OCI-LY3 (cell line): Measurements from ENCODE around the gene FAM184A.

Experiments used
- H2AFZ ChIP-seq: fragments of 200-600, 300-600 bp; shearing (Covaris generic); 2 replicates; pipeline ENCODE4 v1.6.0; 2014; ENCODE audit warnings: antibody characterized with exemption, low read depth, low read length
- H3K27ac ChIP-seq: fragments of 200-600, 300-600 bp; sonication (generic); 2 replicates; pipeline ENCODE4 v1.5.1; 2014; ENCODE audit warnings: mild to moderate bottlenecking, low read length, moderate library complexity, mixed read lengths
- H3K27me3 ChIP-seq: fragments of 200-600, 300-600 bp; sonication (generic); 2 replicates; pipeline ENCODE4 v1.6.1; 2014; ENCODE audit warnings: low read depth, low read length, mixed read lengths
- H3K36me3 ChIP-seq: fragments of 200-600, 300-600 bp; sonication (generic); replicated peaks from 2 replicates; pipeline ENCODE3; 2014; ENCODE audit warnings: low read depth, low read length, mixed read lengths
- H3K4me1 ChIP-seq: fragments of 300-600, 200-600 bp; sonication (generic); 2 replicates; pipeline ENCODE4 v1.6.1; 2014; ENCODE audit warnings: low read length, mixed read lengths
- H3K4me2 ChIP-seq: fragments of 200-600, 300-600 bp; sonication (generic); 2 replicates; pipeline ENCODE4 v1.6.1; 2014; ENCODE audit warnings: low read length, mixed read lengths
- H3K4me3 ChIP-seq: fragments of 300-600, 200-600 bp; sonication (generic); 2 replicates; pipeline ENCODE4 v1.5.1; 2014; ENCODE audit warnings: antibody characterized with exemption, mild to moderate bottlenecking, low read length, moderate library complexity
- H3K79me2 ChIP-seq: fragments of 300-600, 200-600 bp; shearing (Covaris generic); 2 replicates; pipeline ENCODE4 v1.6.1; 2014; ENCODE audit warnings: mild to moderate bottlenecking, low read length, mixed read lengths
- H3K9ac ChIP-seq: fragments of 300-600, 200-600 bp; shearing (Covaris generic); 2 replicates; pipeline ENCODE4 v1.6.0; 2014; ENCODE audit warnings: mild to moderate bottlenecking, low read length, moderate library complexity
- H3K9me3 ChIP-seq: fragments of 200-600, 300-600 bp; shearing (Covaris generic); 2 replicates; pipeline ENCODE4 v1.6.1; 2014; ENCODE audit warnings: low read length, mixed read lengths; ENCODE audit not compliant: insufficient read depth
- H4K20me1 ChIP-seq: fragments of 200-600, 300-600 bp; sonication (generic); 2 replicates; pipeline ENCODE4 v1.6.1; 2016; ENCODE audit warnings: low read length, mixed read lengths; ENCODE audit not compliant: insufficient read depth
- EZH2phosphoT487 ChIP-seq: fragments of 200-600 bp; shearing (Covaris generic); IDR thresholded peaks from 2 replicates; pipeline ENCODE4 v1.6.1; 2018; ENCODE audit warnings: antibody characterized with exemption, mixed run types, low read depth
- TF ChIP-seq, protein P1 (sequence below): fragments of 200-600, 300-600 bp; sonication (generic); IDR thresholded peaks from 2 replicates; pipeline ENCODE4 v1.5.1; 2014; ENCODE audit warnings: antibody characterized with exemption, low read length, low read depth

Gene FAM184A

DNA sequence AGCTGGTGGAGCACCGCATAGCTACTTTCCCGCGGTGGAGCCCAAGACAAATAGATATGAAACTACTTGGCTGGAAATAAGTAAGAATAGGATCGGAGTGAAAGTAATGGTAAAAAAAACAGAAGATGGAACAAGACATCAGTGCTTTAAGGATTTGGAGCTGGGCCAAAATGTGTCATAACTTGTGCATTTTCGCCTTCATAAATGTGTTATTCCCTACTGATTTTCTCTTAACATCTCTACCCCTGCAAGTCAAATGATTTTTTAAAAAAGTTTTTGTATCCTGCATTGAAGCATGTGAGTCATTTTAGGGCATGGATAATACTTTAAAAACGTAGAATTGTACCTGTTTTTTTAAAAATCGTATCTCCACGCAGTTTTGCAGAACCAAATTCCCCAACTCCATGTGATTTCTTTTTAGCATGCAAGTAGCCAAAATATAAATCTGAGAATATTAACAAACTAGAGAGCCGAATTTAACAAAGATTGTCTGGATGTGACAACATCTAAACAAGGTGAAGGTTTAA is 882 bp upstream of the FAM184A start:
- peak overlapping the region; percentile 90 for H3K4me3 ChIP-seq
- no peaks in the 10 kb centered on the region for H4K20me1 ChIP-seq
- peak overlapping the region; percentile 62 for H3K9ac ChIP-seq
- peaks cover 15% of the 10 kb centered on the region for H3K4me1 ChIP-seq
- peak overlapping the region; percentile 78 for H3K4me2 ChIP-seq
- no peaks in the 10 kb centered on the region for H3K9me3 ChIP-seq
- H3K27ac ChIP-seq, result no peak overlapping the region
- peak overlapping the region; percentile 89 for H2AFZ ChIP-seq
- TF ChIP-seq, protein P1, sequence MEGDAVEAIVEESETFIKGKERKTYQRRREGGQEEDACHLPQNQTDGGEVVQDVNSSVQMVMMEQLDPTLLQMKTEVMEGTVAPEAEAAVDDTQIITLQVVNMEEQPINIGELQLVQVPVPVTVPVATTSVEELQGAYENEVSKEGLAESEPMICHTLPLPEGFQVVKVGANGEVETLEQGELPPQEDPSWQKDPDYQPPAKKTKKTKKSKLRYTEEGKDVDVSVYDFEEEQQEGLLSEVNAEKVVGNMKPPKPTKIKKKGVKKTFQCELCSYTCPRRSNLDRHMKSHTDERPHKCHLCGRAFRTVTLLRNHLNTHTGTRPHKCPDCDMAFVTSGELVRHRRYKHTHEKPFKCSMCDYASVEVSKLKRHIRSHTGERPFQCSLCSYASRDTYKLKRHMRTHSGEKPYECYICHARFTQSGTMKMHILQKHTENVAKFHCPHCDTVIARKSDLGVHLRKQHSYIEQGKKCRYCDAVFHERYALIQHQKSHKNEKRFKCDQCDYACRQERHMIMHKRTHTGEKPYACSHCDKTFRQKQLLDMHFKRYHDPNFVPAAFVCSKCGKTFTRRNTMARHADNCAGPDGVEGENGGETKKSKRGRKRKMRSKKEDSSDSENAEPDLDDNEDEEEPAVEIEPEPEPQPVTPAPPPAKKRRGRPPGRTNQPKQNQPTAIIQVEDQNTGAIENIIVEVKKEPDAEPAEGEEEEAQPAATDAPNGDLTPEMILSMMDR, result no peak
- H3K79me2 ChIP-seq, result no peaks in the 10 kb centered on the region
- no peaks in the 10 kb centered on the region; the same call in 1 of the 2 replicates for H3K27me3 ChIP-seq
- no peaks in the 10 kb centered on the region for H3K36me3 ChIP-seq

DNA sequence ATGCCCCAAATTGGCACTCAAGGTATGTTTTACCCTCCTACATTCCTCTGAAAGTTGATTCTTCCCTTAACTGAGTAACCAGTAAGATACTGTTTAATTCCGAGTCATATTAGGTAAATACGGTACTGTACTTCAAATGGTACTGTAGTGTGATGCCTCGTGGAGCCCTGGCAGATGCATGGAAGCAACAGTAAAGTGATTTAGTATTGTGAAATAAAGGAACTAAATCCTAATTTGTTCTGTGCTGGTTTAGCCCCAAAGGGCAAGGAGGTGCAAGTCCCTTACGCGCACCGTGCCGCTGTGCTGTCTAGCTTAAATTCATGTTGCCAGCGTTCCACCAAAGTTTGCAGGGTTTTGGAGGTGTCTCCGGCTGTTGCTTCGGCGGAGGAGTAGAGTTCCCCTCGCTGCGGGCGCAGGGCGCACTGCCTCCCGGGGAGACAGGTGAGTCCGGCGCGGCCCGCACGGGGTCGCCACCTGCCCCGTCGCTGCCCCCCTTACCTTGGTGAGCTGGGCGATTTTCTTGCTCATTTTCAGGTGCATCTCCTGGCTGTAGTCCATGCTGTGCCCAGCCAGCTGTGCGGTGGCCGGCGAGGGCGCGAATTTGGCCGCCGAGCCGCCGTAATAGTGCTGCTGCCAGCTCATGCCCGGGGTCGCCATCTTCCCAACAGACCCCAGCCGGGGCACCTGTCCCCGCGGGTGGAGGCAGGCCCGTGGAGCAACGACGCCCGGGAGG is 655 bp downstream of the FAM184A start:
- Histone ChIP-seq H3K9ac (peak overlapping the region; percentile 62), H3K4me1 (peaks cover 29% of the 10 kb centered on the region), H3K79me2 (no peaks in the 10 kb centered on the region), H4K20me1 (no peaks in the 10 kb centered on the region), H3K9me3 (no peaks in the 10 kb centered on the region), H3K27me3 (no peaks in the 10 kb centered on the region; the same call in 1 of the 2 replicates), H3K4me3 (peak overlapping the region; percentile 90), H3K36me3 (no peaks in the 10 kb centered on the region), H3K4me2 (peak overlapping the region; percentile 78), H2AFZ (peak overlapping the region; percentile 36; the same call in 1 of the 2 replicates), H3K27ac (no peak overlapping the region)
- TF ChIP-seq, protein P1, result peak; percentile 34
- TF ChIP-seq EZH2phosphoT487, result no peak

DNA sequence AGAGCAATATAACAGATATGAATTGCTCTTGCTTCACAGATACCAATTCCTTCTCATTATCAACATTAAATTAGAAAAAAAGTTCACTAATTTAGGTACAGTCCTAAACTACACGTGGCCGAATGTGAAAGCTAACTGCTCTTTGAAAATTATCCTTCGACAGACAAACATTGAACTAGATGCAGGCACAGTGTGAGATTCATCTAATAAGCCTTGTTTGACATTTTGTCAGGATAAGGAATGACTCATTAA is 1.1 kb downstream of the FAM184A start:
- peak overlapping the region; percentile 62 for H3K9ac ChIP-seq
- H3K36me3 ChIP-seq, result no peaks in the 10 kb centered on the region
- peak overlapping the region; percentile 90 for H3K4me3 ChIP-seq
- H3K4me1 ChIP-seq, result peaks cover 30% of the 10 kb centered on the region
- H2AFZ ChIP-seq, result 0 out of 2 replicates have a peak overlapping the region, but pooled peaks have one; percentile 36
- no peaks in the 10 kb centered on the region for H4K20me1 ChIP-seq
- no peaks in the 10 kb centered on the region; the same call in 1 of the 2 replicates for H3K27me3 ChIP-seq
- TF ChIP-seq EZH2phosphoT487, result no peak
- TF ChIP-seq, protein P1, result no peak
- no peaks in the 10 kb centered on the region for H3K9me3 ChIP-seq
- peak overlapping the region; percentile 78 for H3K4me2 ChIP-seq
- H3K79me2 ChIP-seq, result no peaks in the 10 kb centered on the region
- H3K27ac ChIP-seq, result no peak overlapping the region

DNA sequence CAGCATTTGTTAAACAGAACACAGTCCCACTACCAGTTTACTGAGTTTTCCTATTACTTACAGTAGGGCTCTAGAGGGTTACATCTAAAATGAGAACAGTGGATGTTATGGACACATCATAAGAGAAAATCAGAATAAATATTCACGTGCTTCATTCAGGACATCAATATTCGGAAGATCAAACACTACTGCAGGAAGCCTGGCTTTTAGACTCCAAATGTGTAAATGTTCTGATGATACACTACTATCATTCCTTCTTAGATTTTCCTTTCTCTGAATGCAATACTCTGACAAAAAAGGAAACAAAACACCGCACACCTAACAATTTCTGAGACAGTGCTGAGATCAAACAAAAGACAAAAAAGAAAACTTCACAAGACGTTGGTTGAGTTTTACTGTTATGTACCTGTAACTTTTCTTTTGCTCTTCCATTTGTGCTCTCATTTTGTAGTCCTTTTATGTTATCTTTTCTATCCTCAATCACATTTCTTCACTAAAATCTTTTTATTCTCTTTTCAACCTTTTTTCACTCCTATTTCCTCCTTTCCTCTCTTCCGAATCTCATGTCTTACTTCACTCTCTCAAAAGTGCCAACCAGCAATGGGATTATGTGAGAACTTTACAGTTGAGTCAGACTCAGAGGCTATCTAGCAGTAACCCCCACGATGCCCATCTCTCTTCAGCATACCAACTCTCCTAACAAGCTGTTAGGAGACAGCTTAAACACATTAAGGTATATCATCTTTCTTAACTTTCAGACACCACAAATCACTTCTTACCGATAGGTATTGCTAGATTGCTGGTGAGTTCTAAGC is 1.7 kb downstream of the FAM184A start:
- no peaks in the 10 kb centered on the region for H3K36me3 ChIP-seq
- H3K4me3 ChIP-seq, result peak overlapping the region; percentile 90
- H3K27me3 ChIP-seq, result no peaks in the 10 kb centered on the region; the same call in 1 of the 2 replicates
- H3K4me1 ChIP-seq, result peaks cover 30% of the 10 kb centered on the region
- H3K9ac ChIP-seq, result peak overlapping the region; percentile 62; the same call in 1 of the 2 replicates
- H3K79me2 ChIP-seq, result no peaks in the 10 kb centered on the region
- H3K27ac ChIP-seq, result no peak overlapping the region
- H2AFZ ChIP-seq, result no peak overlapping the region
- H3K9me3 ChIP-seq, result no peaks in the 10 kb centered on the region
- TF ChIP-seq EZH2phosphoT487, result no peak
- TF ChIP-seq, protein P1, result no peak
- H3K4me2 ChIP-seq, result peak overlapping the region; percentile 78
- H4K20me1 ChIP-seq, result no peaks in the 10 kb centered on the region
